ENCODE results near the gene PLEKHM2.

GRCh38 chr1:15662477-15662876, 21.6 kb upstream of the PLEKHM2 start:
- no peak for TF ChIP-seq CTCF (IDR thresholded peaks at IDR 0.05)
- TF ChIP-seq POLR2A (IDR thresholded peaks at IDR 0.05), result no peak

All from lower leg skin (tissue), 3 donors.